Vagina (tissue), 2 donors: ENCODE measurements around the gene ANKS3. TPM values are rescaled to one million over a fixed set of nuclear protein-coding genes. Genes with fewer than 3 reads are reported as not detected.

Source experiments
- DNase-seq, 2 donors: peaks; one replicate each; pipeline ENCODE4 v3.0.0-alpha.2; 2017; ENCODE audit errors: extremely low spot score in 2 of 2
- H3K27ac ChIP-seq: fragments of 200-600 bp; sonication (generic); one replicate; pipeline ENCODE4 v1.5.1; 2019
- H3K27me3 ChIP-seq: fragments of 200-600 bp; sonication (generic); one replicate; pipeline ENCODE4 v1.5.1; 2019
- H3K36me3 ChIP-seq, 2 donors: fragments of 200-600 bp; sonication (generic); one replicate each; pipeline ENCODE4 v1.5.1; 2017 to 2019
- H3K4me1 ChIP-seq: fragments of 200-600 bp; sonication (generic); one replicate; pipeline ENCODE4 v1.5.1; 2019
- H3K4me3 ChIP-seq, 2 donors: fragments of 200-600 bp; sonication (generic); 1 replicate in 1 of 2; 2 replicates in 1 of 2; pipeline ENCODE4 v1.5.1; 2016 to 2019
- H3K9me3 ChIP-seq: fragments of 200-600 bp; sonication (generic); one replicate; pipeline ENCODE4 v1.5.1; 2019
- POLR2A ChIP-seq, 2 donors: fragments of 450-650 bp; IDR thresholded peaks; one replicate each; pipeline ENCODE4 v1.6.1; 2017; ENCODE audit warnings: antibody characterized with exemption in 2 of 2, mild to moderate bottlenecking in 2 of 2, moderate library complexity in 2 of 2
- POLR2AphosphoS5 ChIP-seq, 2 donors: sonication (generic); formaldehyde crosslinking; IDR thresholded peaks; one replicate each; pipeline ENCODE4 v1.9.0; 2017; ENCODE audit warnings: antibody characterized with exemption in 2 of 2, mild to moderate bottlenecking in 2 of 2, low read depth in 1 of 2; ENCODE audit not compliant: insufficient read depth in 1 of 2
- intact Hi-C: fragments of 100-400 bp; cut with DNase I; formaldehyde crosslinking; loops from one replicate; pipeline ENCODE4 v1.15.1; 2023
- total RNA-seq: library from RNA; depleted of rRNA; stranded (reverse); fragments of >200 nt; gene quantifications from one replicate; pipeline ENCODE4 v1.2.3, GENCODE V29; 2016
- TF ChIP-seq, protein P1 (sequence below), 3 experiments: fragments of 450-650 bp in 2 of 3; fragments of 200-600 bp in 1 of 3; sonication (generic) in 1 of 3; IDR thresholded peaks; one replicate each; pipeline ENCODE4 v1.5.1; 2017 to 2019; ENCODE audit warnings: antibody characterized with exemption in 3 of 3, mild to moderate bottlenecking in 2 of 3, moderate library complexity in 2 of 3

The ANKS3 gene
- total RNA-seq, 1 donor from 2014 or later, result 25.3 TPM

DNA sequence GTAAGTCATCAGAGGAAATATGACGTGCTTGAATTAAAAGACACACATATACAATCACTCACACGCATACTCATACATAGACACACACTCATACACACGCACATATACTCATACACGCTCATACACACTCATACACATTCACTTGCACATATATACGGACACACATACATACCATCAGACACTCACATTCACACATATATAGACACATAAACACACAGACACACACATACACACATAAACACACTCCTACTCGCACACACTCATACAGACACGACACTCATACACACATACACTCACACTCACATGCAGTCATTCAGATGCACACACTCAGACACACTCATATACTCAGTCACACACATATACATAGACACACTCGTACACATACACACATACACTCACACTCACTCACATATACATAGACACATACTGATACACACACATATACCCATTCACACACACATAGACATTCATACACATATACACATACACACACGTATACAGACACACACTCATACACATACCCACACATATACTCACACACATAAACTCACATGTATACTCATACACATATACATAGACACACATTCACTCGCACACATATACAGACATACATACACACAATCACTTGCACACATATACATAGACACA, 65.6 kb downstream of the ANKS3 start:
- peaks cover 0 to 42% of the 10 kb centered on the region in 2 donors for H3K36me3 ChIP-seq
- no peak for DNase-seq
- H3K4me1 ChIP-seq, result peaks cover 17% of the 10 kb centered on the region
- intact Hi-C loops, result no loop called here
- no peak overlapping the region for H3K27ac ChIP-seq
- no peak for TF ChIP-seq POLR2A (IDR thresholded peaks at IDR 0.05)
- no peaks in the 10 kb centered on the region for H3K9me3 ChIP-seq
- H3K27me3 ChIP-seq, result no peaks in the 10 kb centered on the region
- H3K4me3 ChIP-seq, result no peak overlapping the region

- no peak overlapping the region for H3K27ac ChIP-seq
- H3K9me3 ChIP-seq, result no peaks in the 10 kb centered on the region
- TF ChIP-seq POLR2A (IDR thresholded peaks at IDR 0.05) (no peak), POLR2AphosphoS5 (IDR thresholded peaks at IDR 0.05; ENCODE audit: insufficient read depth in 1 of 2, low read depth in 1 of 2) (no peak)
- TF ChIP-seq, protein P1, sequence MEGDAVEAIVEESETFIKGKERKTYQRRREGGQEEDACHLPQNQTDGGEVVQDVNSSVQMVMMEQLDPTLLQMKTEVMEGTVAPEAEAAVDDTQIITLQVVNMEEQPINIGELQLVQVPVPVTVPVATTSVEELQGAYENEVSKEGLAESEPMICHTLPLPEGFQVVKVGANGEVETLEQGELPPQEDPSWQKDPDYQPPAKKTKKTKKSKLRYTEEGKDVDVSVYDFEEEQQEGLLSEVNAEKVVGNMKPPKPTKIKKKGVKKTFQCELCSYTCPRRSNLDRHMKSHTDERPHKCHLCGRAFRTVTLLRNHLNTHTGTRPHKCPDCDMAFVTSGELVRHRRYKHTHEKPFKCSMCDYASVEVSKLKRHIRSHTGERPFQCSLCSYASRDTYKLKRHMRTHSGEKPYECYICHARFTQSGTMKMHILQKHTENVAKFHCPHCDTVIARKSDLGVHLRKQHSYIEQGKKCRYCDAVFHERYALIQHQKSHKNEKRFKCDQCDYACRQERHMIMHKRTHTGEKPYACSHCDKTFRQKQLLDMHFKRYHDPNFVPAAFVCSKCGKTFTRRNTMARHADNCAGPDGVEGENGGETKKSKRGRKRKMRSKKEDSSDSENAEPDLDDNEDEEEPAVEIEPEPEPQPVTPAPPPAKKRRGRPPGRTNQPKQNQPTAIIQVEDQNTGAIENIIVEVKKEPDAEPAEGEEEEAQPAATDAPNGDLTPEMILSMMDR (IDR thresholded peaks at IDR 0.05), result no peak
- intact Hi-C loops, result no loop called here
- H3K4me3 ChIP-seq, result no peak overlapping the region
- H3K36me3 ChIP-seq, result peaks cover 0 to 35% of the 10 kb centered on the region in 2 donors
- no peak for DNase-seq
- H3K4me1 ChIP-seq, result peaks cover 17% of the 10 kb centered on the region
- H3K27me3 ChIP-seq, result no peaks in the 10 kb centered on the region
These were observed 66.7 kb downstream of the ANKS3 start for GRCh38 chr16:4667203-4667963.

- DNase-seq, result no peak
- no peak overlapping the region for H3K27ac ChIP-seq
- peaks cover 17% of the 10 kb centered on the region for H3K4me1 ChIP-seq
- no peak overlapping the region for H3K4me3 ChIP-seq
- no peaks in the 10 kb centered on the region for H3K9me3 ChIP-seq
- H3K36me3 ChIP-seq, result peaks cover 0 to 35% of the 10 kb centered on the region in 2 donors
- intact Hi-C loops, result no loop called here
- TF ChIP-seq, protein P1 (IDR thresholded peaks at IDR 0.05), result no peak
- TF ChIP-seq POLR2A (IDR thresholded peaks at IDR 0.05), result no peak
- no peak for TF ChIP-seq POLR2AphosphoS5 (IDR thresholded peaks at IDR 0.05; ENCODE audit: insufficient read depth in 1 of 2, low read depth in 1 of 2)
- no peaks in the 10 kb centered on the region for H3K27me3 ChIP-seq
These were observed 67.4 kb downstream of the ANKS3 start for GRCh38 chr16:4666537-4667202.

DNA sequence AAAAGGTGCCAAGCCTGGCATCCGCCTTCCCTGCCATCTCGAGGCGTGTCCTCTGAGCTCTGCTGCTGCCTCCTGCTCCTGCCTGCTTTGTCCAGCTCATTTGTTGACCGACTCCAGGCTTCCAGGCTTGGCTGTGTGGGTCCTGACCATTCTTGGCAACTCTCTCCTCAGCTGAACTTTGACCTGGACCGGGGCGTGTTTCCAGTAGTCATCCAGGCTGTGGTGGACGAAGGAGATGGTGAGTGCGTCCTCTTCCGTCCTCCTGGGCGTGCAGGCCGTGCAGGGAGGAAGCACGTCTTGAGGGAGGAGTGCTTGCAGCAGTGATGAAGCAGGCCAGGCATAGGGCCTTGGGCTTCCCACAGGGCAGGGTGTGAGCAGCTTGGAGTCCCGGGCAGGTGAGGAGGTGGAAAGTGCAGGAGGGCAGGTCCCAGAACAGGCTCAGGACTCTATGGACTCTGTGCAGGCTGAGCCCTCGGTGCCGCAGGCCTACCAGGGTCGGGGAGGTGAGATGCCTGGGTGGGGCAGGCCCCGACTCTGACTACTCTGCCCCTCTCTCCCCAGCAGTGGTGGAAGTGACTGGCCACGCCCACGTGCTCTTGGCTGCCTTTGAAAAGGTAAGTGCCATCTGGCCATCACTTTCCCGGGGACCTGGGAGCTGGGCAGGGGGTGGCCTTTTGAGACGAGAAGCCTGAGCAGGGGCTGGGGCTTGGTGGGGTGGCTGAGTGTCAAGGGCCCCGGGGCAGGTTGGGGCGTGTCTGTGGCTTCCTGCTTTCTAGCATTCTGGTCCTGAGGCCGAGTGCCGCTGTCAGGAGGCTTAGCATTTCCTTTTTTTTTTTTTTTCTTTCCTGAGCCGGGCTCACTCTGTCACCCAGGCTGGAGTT, 69.3 kb downstream of the ANKS3 start:
- no peaks in the 10 kb centered on the region for H3K9me3 ChIP-seq
- no peak overlapping the region for H3K4me3 ChIP-seq
- no peak overlapping the region for H3K27ac ChIP-seq
- DNase-seq, result no peak
- TF ChIP-seq, protein P1 (IDR thresholded peaks at IDR 0.05), result no peak
- TF ChIP-seq POLR2AphosphoS5 (IDR thresholded peaks at IDR 0.05; ENCODE audit: insufficient read depth in 1 of 2, low read depth in 1 of 2), result no peak
- no peak for TF ChIP-seq POLR2A (IDR thresholded peaks at IDR 0.05)
- intact Hi-C loops, result no loop called here
- H3K27me3 ChIP-seq, result no peaks in the 10 kb centered on the region
- H3K36me3 ChIP-seq, result peaks cover 0 to 34% of the 10 kb centered on the region in 2 donors
- H3K4me1 ChIP-seq, result peaks cover 26% of the 10 kb centered on the region
